Measurements from ENCODE around the gene GPR62.
A peak's percentile ranks its signal among the peaks of the same experiment; 100 is the strongest.

DNA sequence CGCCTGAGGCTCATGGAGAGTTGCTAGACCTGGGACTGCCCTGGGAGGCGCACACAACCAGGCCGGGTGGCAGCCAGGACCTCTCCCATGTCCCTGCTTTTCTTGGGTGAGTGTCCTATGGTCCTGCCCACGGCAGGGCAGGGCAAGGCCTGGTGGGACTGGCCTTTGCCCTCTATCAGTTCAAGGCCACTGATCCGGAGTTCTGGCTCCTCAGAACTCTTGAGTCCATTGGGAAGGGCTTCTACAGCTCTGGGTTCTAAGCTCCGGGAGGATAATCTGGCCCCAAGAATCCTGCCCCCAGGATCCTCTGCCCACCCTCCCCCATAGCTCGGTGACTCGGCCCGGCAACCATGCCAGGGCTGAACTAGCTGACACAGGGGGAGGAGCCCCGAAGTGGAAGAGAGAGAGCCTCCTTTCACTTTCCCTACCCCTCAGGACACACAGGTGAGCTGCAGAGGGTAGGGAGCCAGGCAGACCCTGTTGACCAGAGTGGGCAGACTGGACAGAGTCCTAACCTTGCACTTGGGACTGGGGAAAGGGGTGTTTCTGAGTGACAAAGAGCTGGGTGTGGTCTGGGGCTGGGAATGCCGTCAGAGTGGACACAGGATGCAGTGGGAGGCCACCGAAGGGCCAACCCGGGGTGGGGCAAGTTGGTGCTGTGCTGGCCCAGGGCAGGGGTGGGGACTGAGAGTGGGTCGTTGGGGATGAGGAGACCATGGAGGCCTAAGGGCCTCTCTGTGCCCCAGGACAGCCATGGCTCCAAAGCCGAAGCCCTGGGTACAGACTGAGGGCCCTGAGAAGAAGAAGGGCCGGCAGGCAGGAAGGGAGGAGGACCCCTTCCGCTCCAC lies 12.4 kb upstream of the GPR62 start:
- TF ChIP-seq POLR2A (IDR thresholded peaks at IDR 0.05), result peak in 1 of 2 donors; percentile 38
- TF ChIP-seq, protein P1, sequence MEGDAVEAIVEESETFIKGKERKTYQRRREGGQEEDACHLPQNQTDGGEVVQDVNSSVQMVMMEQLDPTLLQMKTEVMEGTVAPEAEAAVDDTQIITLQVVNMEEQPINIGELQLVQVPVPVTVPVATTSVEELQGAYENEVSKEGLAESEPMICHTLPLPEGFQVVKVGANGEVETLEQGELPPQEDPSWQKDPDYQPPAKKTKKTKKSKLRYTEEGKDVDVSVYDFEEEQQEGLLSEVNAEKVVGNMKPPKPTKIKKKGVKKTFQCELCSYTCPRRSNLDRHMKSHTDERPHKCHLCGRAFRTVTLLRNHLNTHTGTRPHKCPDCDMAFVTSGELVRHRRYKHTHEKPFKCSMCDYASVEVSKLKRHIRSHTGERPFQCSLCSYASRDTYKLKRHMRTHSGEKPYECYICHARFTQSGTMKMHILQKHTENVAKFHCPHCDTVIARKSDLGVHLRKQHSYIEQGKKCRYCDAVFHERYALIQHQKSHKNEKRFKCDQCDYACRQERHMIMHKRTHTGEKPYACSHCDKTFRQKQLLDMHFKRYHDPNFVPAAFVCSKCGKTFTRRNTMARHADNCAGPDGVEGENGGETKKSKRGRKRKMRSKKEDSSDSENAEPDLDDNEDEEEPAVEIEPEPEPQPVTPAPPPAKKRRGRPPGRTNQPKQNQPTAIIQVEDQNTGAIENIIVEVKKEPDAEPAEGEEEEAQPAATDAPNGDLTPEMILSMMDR (IDR thresholded peaks at IDR 0.05), result no peak
